ENCODE measurements around the gene OR4F6. TPM values are rescaled to one million over a fixed set of nuclear protein-coding genes. Genes with fewer than 3 reads are reported as not detected.
"Not testable (repeated sequence)": the region's sequence is repeated elsewhere in the genome, so short reads cannot be mapped to it uniquely, and the experiment has no call there.

The OR4F6 gene
- not detected in 2 replicates for total RNA-seq (2014; rRNA removed; shearing (Covaris generic))

- DNase-seq (ENCODE audit: low read depth) = no peak
Observed at GRCh38 chr15:101803209-101803608, at the start of gene OR4F6. TSS of gene OR4F6 (plus strand) at chr15:101803509. CDS start at chr15:101805720, 2,211 bp downstream.

- DNase-seq (ENCODE audit: low read depth) = peak; percentile 39
Observed at GRCh38 chr15:101764669-101765339, 38.5 kb upstream of the OR4F6 start.

- not testable (repeated sequence) for DNase-seq (ENCODE audit: low read depth)
Observed at GRCh38 chr15:101765340-101765671, 38.0 kb upstream of the OR4F6 start.

- no peak for DNase-seq (ENCODE audit: low read depth)
Observed at GRCh38 chr15:101765772-101766456, 37.4 kb upstream of the OR4F6 start.

GRCh38 chr15:101767083-101767640 is 36.1 kb upstream of the OR4F6 start:
- DNase-seq (ENCODE audit: low read depth) = not testable (repeated sequence)

GRCh38 chr15:101772921-101773320 is 30.4 kb upstream of the OR4F6 start:
- DNase-seq (ENCODE audit: low read depth) = no peak

- DNase-seq (ENCODE audit: low read depth) = no peak
Observed at GRCh38 chr15:101773496-101774100, 29.7 kb upstream of the OR4F6 start.

- DNase-seq (ENCODE audit: low read depth) = no peak
Observed at GRCh38 chr15:101775136-101775535, 28.2 kb upstream of the OR4F6 start.

- DNase-seq (ENCODE audit: low read depth) = not testable (repeated sequence)
Observed at GRCh38 chr15:101778576-101778975, 24.7 kb upstream of the OR4F6 start.

GRCh38 chr15:101780225-101780624 is 23.1 kb upstream of the OR4F6 start:
- peak; percentile 56 for DNase-seq (ENCODE audit: low read depth)

- DNase-seq (ENCODE audit: low read depth) = peak; percentile 24
Observed at GRCh38 chr15:101781928-101782327, 21.4 kb upstream of the OR4F6 start.

GRCh38 chr15:101784644-101785043 is 18.7 kb upstream of the OR4F6 start:
- no peak for DNase-seq (ENCODE audit: low read depth)

GRCh38 chr15:101786422-101786821 is 16.9 kb upstream of the OR4F6 start:
- DNase-seq (ENCODE audit: low read depth) = not testable (repeated sequence)

GRCh38 chr15:101788001-101788400 is 15.3 kb upstream of the OR4F6 start:
- DNase-seq (ENCODE audit: low read depth) = not testable (repeated sequence)

- not testable (repeated sequence) for DNase-seq (ENCODE audit: low read depth)
Observed at GRCh38 chr15:101788503-101789269, 14.6 kb upstream of the OR4F6 start.

GRCh38 chr15:101790748-101791147 is 12.6 kb upstream of the OR4F6 start:
- not testable (repeated sequence) for DNase-seq (ENCODE audit: low read depth)

GRCh38 chr15:101793981-101794380 is 9.3 kb upstream of the OR4F6 start:
- peak; percentile 19 for DNase-seq (ENCODE audit: low read depth)

- peak; percentile 86 for DNase-seq (ENCODE audit: low read depth)
Observed at GRCh38 chr15:101795455-101795854, 7.9 kb upstream of the OR4F6 start.

- no peak for DNase-seq (ENCODE audit: low read depth)
Observed at GRCh38 chr15:101799665-101800064, 3.6 kb upstream of the OR4F6 start.

- DNase-seq (ENCODE audit: low read depth) = no peak
Observed at GRCh38 chr15:101801048-101801447, 2.3 kb upstream of the OR4F6 start.

- DNase-seq (ENCODE audit: low read depth) = no peak
Observed at GRCh38 chr15:101803676-101804075, 367 bp downstream of the OR4F6 start.

- DNase-seq (ENCODE audit: low read depth) = no peak
Observed at GRCh38 chr15:101804375-101804774, 1.1 kb downstream of the OR4F6 start.
